ENCODE results near the gene SLC48A1.

GRCh38 chr12:47819896-47820630 lies 47.0 kb downstream of the SLC48A1 start, which contains the start of gene HDAC7:
- TF ChIP-seq EZH2 (IDR thresholded peaks at IDR 0.05; ENCODE audit: borderline replicate concordance, low read length) (no peak), CTCF (IDR thresholded peaks at IDR 0.05; ENCODE audit: low read length) (no peak)

Data from OCI-LY1 (cell line).